GM18520 (cell line): ENCODE data around the gene ADAMTS20.

ENCODE experiments used
- ATAC-seq: cut with Tn5 transposase; IDR thresholded peaks from one replicate; pipeline ENCODE4 v1.9.1; 2021; ENCODE audit not compliant: unreplicated experiment

Gene ADAMTS20

GRCh38 chr12:43317156-43317555, 234.8 kb downstream of the ADAMTS20 start:
- ATAC-seq, result no peak

- no peak for ATAC-seq
Observed at GRCh38 chr12:43316520-43316919, 235.5 kb downstream of the ADAMTS20 start.

GRCh38 chr12:43315961-43316360, 236.0 kb downstream of the ADAMTS20 start:
- no peak for ATAC-seq

- no peak for ATAC-seq
Observed at GRCh38 chr12:43312991-43313505, 239.0 kb downstream of the ADAMTS20 start.

GRCh38 chr12:43310596-43310995, 241.4 kb downstream of the ADAMTS20 start:
- ATAC-seq, result no peak

GRCh38 chr12:43309959-43310358, 242.0 kb downstream of the ADAMTS20 start:
- ATAC-seq, result no peak

- no peak for ATAC-seq
Observed at GRCh38 chr12:43308776-43309175, 243.2 kb downstream of the ADAMTS20 start.

- no peak for ATAC-seq
Observed at GRCh38 chr12:43307126-43307525, 244.9 kb downstream of the ADAMTS20 start.

- ATAC-seq, result no peak
Observed at GRCh38 chr12:43306066-43306465, 245.9 kb downstream of the ADAMTS20 start.

- ATAC-seq, result no peak
Observed at GRCh38 chr12:43305065-43305464, 246.9 kb downstream of the ADAMTS20 start.
